CD8-positive, alpha-beta memory T cell (primary cell): ENCODE data around the gene LRRC74B. TPM values are rescaled to one million over a fixed set of nuclear protein-coding genes. Genes with fewer than 3 reads are reported as not detected.

Source experiments
- CTCF ChIA-PET: fragments of 350-600 bp; sonication (Branson Sonifier 250); formaldehyde crosslinking; loops from one replicate; lab custom pipeline; 2021; ENCODE audit warnings: antibody characterized with exemption; lab: Charles Lee
- POLR2A ChIA-PET: fragments of 350-600 bp; sonication (Branson Sonifier 250); formaldehyde crosslinking; loops from one replicate; lab custom pipeline; 2021; ENCODE audit warnings: antibody characterized with exemption; lab: Charles Lee
- DNase-seq, 5 donors: peaks; one replicate each; pipeline versions ENCODE4 v3.0.0 to v3.0.0-alpha.2; 2020 to 2022; ENCODE audit warnings: mixed read lengths in 1 of 5
- H3K27ac ChIP-seq: one replicate; pipeline ENCODE4 v1.7.0; 2013; ENCODE audit warnings: low read depth, mild to moderate bottlenecking, low read length, moderate library complexity
- H3K27me3 ChIP-seq: 2 replicates; pipeline ENCODE4 v1.7.0; 2013; ENCODE audit warnings: low read length, mild to moderate bottlenecking; ENCODE audit not compliant: insufficient read depth, poor library complexity, severe bottlenecking
- H3K36me3 ChIP-seq: 2 replicates; pipeline ENCODE4 v1.7.0; 2013; ENCODE audit warnings: mild to moderate bottlenecking, low read length, moderate library complexity; ENCODE audit not compliant: insufficient read depth
- H3K4me1 ChIP-seq: 2 replicates; pipeline ENCODE4 v1.7.0; 2013; ENCODE audit warnings: mild to moderate bottlenecking, low read length, moderate library complexity; ENCODE audit not compliant: insufficient read depth
- H3K4me3 ChIP-seq: 2 replicates; pipeline ENCODE4 v1.7.0; 2013; ENCODE audit warnings: mild to moderate bottlenecking, low read length
- H3K9me3 ChIP-seq: 2 replicates; pipeline ENCODE4 v1.7.0; 2013; ENCODE audit warnings: mild to moderate bottlenecking, low read length
- H3K27ac Mint-ChIP-seq, 8 donors: one replicate each; pipeline ENCODE4 v1.8.0; 2020 to 2021; ENCODE audit warnings: mixed read lengths in 8 of 8, mild to moderate bottlenecking in 6 of 8, inconsistent platforms in 3 of 8, moderate library complexity in 3 of 8
- H3K27me3 Mint-ChIP-seq, 2 donors: one replicate each; pipeline ENCODE4 v1.8.0; 2020 to 2021; ENCODE audit warnings: mixed read lengths in 2 of 2, mild to moderate bottlenecking in 1 of 2, moderate library complexity in 1 of 2
- H3K36me3 Mint-ChIP-seq, 3 donors: one replicate each; pipeline ENCODE4 v1.8.0; 2020 to 2021; ENCODE audit warnings: mixed read lengths in 3 of 3, inconsistent platforms in 1 of 3, mild to moderate bottlenecking in 1 of 3
- H3K4me1 Mint-ChIP-seq, 3 donors: one replicate each; pipeline ENCODE4 v1.8.0; 2020 to 2021; ENCODE audit warnings: mixed read lengths in 3 of 3, inconsistent platforms in 1 of 3, mild to moderate bottlenecking in 1 of 3
- H3K4me3 Mint-ChIP-seq, 7 donors: one replicate each; pipeline ENCODE4 v1.8.0; 2020 to 2021; ENCODE audit warnings: mixed read lengths in 7 of 7, mild to moderate bottlenecking in 6 of 7, moderate library complexity in 4 of 7, inconsistent platforms in 2 of 7
- H3K9me3 Mint-ChIP-seq, 5 donors: one replicate each; pipeline ENCODE4 v1.8.0; 2020 to 2022; ENCODE audit warnings: mixed read lengths in 5 of 5, mild to moderate bottlenecking in 3 of 5, moderate library complexity in 2 of 5, inconsistent platforms in 1 of 5
- polyA plus RNA-seq: library from polyadenylated mRNA; unstranded; fragments of 300-500 nt; fragmentation: Illumina TruSeq; gene quantifications from one replicate; pipeline ENCODE4 v1.2.3, GENCODE V29; 2021
- total RNA-seq, 2 experiments: library from RNA; stranded (reverse); gene quantifications; one replicate each; pipeline ENCODE4 v1.2.3, GENCODE V29; 2021

Gene LRRC74B
- total and polyA plus RNA-seq, 3 experiments from 2014 or later = not detected

GRCh38 chr22:21108379-21109115 lies 62.8 kb downstream of the LRRC74B start:
- Histone ChIP-seq H3K36me3 (no peaks in the 10 kb centered on the region), H3K4me1 (no peaks in the 10 kb centered on the region), H3K4me3 (no peak overlapping the region), H3K27ac (no peak overlapping the region), H3K27me3 (no peaks in the 10 kb centered on the region), H3K9me3 (no peaks in the 10 kb centered on the region)
- no peak for DNase-seq
- CTCF ChIA-PET = no interaction called here
- POLR2A ChIA-PET = no interaction called here
- Mint-ChIP-seq H3K27ac (no peak overlapping the region), H3K9me3 (peaks cover 0 to 2% (median 2%) of the 10 kb centered on the region in 5 donors), H3K27me3 (peaks cover 13 to 45% of the 10 kb centered on the region in 2 donors), H3K4me3 (no peak overlapping the region), H3K4me1 (no peaks in the 10 kb centered on the region), H3K36me3 (no peaks in the 10 kb centered on the region)

Other genes starting within 250 kb of the LRRC74B start
- gene PI4KA, start 187.1 kb upstream of the LRRC74B start, total RNA-seq = 10 to 100 TPM; 64.9 to 65.5 TPM
- gene PI4KA, start 187.1 kb upstream of the LRRC74B start, polyA plus RNA-seq = 65.8 TPM
- 10 to 100 TPM; 21.9 to 23.3 TPM for gene SNAP29, start 186.9 kb upstream of the LRRC74B start, total RNA-seq
- 26.0 TPM for gene SNAP29, start 186.9 kb upstream of the LRRC74B start, polyA plus RNA-seq
- 10 to 100 TPM; 94.0 to 98.1 TPM for gene CRKL, start 128.5 kb upstream of the LRRC74B start, total RNA-seq
- 54.5 TPM for gene CRKL, start 128.5 kb upstream of the LRRC74B start, polyA plus RNA-seq
- gene AIFM3, start 78.7 kb upstream of the LRRC74B start, total RNA-seq = under 1 TPM; 0.16 to 0.33 TPM
- gene AIFM3, start 78.7 kb upstream of the LRRC74B start, polyA plus RNA-seq = not detected
- 10 to 100 TPM; 75.0 to 78.7 TPM for gene LZTR1, start 63.6 kb upstream of the LRRC74B start, total RNA-seq
- 17.1 TPM for gene LZTR1, start 63.6 kb upstream of the LRRC74B start, polyA plus RNA-seq
- 10 to 100 TPM; 43.9 TPM for gene THAP7, start 43.8 kb upstream of the LRRC74B start, total RNA-seq
- 42.8 TPM for gene THAP7, start 43.8 kb upstream of the LRRC74B start, polyA plus RNA-seq
- under 1 TPM; 0.24 to 0.35 TPM for gene P2RX6, start 30.8 kb upstream of the LRRC74B start, total RNA-seq
- gene P2RX6, start 30.8 kb upstream of the LRRC74B start, polyA plus RNA-seq = 0.33 TPM
- under 1 TPM; 0.13 to 0.37 TPM for gene SLC7A4, start 13.4 kb upstream of the LRRC74B start, total RNA-seq
- 0.82 TPM for gene SLC7A4, start 13.4 kb upstream of the LRRC74B start, polyA plus RNA-seq